ENCODE data around the gene HS3ST3B1.

- no peak for TF ChIP-seq CTCF (IDR thresholded peaks at IDR 0.05)
- no peak for TF ChIP-seq POLR2A (IDR thresholded peaks at IDR 0.05)
Measured at GRCh38 chr17:14321476-14321949, 20.6 kb downstream of the HS3ST3B1 start.
